ENCODE results near the gene ANKH. TPM values are rescaled to one million over a fixed set of nuclear protein-coding genes. Genes with fewer than 3 reads are reported as not detected.

The ANKH gene
- polyA plus RNA-seq, 2 of the 4 experiments (the other 2 are of a cell fraction) = 11.7 to 17.3 TPM

GRCh38 chr5:14750712-14751111, 120.9 kb downstream of the ANKH start (continued):
- TF ChIP-seq, protein P1, sequence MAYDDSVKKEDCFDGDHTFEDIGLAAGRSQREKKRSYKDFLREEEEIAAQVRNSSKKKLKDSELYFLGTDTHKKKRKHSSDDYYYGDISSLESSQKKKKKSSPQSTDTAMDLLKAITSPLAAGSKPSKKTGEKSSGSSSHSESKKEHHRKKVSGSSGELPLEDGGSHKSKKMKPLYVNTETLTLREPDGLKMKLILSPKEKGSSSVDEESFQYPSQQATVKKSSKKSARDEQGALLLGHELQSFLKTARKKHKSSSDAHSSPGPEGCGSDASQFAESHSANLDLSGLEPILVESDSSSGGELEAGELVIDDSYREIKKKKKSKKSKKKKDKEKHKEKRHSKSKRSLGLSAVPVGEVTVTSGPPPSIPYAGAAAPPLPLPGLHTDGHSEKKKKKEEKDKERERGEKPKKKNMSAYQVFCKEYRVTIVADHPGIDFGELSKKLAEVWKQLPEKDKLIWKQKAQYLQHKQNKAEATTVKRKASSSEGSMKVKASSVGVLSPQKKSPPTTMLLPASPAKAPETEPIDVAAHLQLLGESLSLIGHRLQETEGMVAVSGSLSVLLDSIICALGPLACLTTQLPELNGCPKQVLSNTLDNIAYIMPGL (CRISPR knock-in tag; IDR thresholded peaks at IDR 0.05; ENCODE audit: borderline replicate concordance) = no peak

- TF ChIP-seq GATA3 (IDR thresholded peaks at IDR 0.05; ENCODE audit: borderline replicate concordance) (no peak), RNF2 (IDR thresholded peaks at IDR 0.05; ENCODE audit: borderline replicate concordance, low read depth) (no peak), FOSL2 (IDR thresholded peaks at IDR 0.05) (no peak), FOSL2 (CRISPR knock-in tag; IDR thresholded peaks at IDR 0.05) (no peak), SMC3 (IDR thresholded peaks at IDR 0.05) (no peak), JUN (IDR thresholded peaks at IDR 0.05) (no peak), MYC (IDR thresholded peaks at IDR 0.05; ENCODE audit: borderline replicate concordance, low read length) (no peak), ZNF302 (CRISPR knock-in tag; IDR thresholded peaks at IDR 0.05) (no peak), RARB (CRISPR knock-in tag; IDR thresholded peaks at IDR 0.05) (no peak), ZSCAN20 (CRISPR knock-in tag; IDR thresholded peaks at IDR 0.05) (no peak), PBX3 (IDR thresholded peaks at IDR 0.05) (no peak), NR3C1 (IDR thresholded peaks at IDR 0.05) (no peak)
- DNase-seq (ENCODE audit: low read depth in 1 of 2, low spot score in 1 of 2) = no peak
- no peaks in the 10 kb centered on the region for H3K4me1 ChIP-seq
- H3K4me3 ChIP-seq = no peak overlapping the region
- CTCF ChIA-PET = interaction anchor here (1.6 to 4.3 kb wide), 3 partner anchors 12 to 66 kb away, joined by 3 to 25 read pairs (median 6); no protein-coding TSS in a partner anchor
- H3K27ac ChIP-seq = no peak overlapping the region
- WGBS (ENCODE audit: missing lambda C conversion rate) = 84% methylated on average over 4 of the region's 4 CpGs
- no peaks in the 10 kb centered on the region for H3K9me3 ChIP-seq
- POLR2A ChIA-PET = no interaction called here
- no peak overlapping the region for H3K4me2 ChIP-seq
- no peak for FAIRE-seq
- no peak for ATAC-seq
Observed at GRCh38 chr5:14749579-14750101, 121.9 kb downstream of the ANKH start.

GRCh38 chr5:14748180-14748900, 123.2 kb downstream of the ANKH start:
- no peak for FAIRE-seq
- WGBS (ENCODE audit: missing lambda C conversion rate) = 89% methylated on average over 12 of the region's 12 CpGs
- no peak overlapping the region for H3K4me2 ChIP-seq
- TF ChIP-seq POLR2A (IDR thresholded peaks at IDR 0.05; ENCODE audit: low read length) = no peak
- no peak overlapping the region for H3K27ac ChIP-seq
- H3K4me1 ChIP-seq = no peaks in the 10 kb centered on the region
- CTCF ChIA-PET = interaction anchor here (1.4 to 4.3 kb wide), 4 partner anchors 8 to 254 kb away, joined by 3 to 25 read pairs (median 5); no protein-coding TSS in a partner anchor
- ATAC-seq = no peak
- H3K9me3 ChIP-seq = no peaks in the 10 kb centered on the region
- no peak overlapping the region for H3K4me3 ChIP-seq
- DNase-seq (ENCODE audit: low read depth in 1 of 2, low spot score in 1 of 2) = no peak
- POLR2A ChIA-PET = no interaction called here

DNA sequence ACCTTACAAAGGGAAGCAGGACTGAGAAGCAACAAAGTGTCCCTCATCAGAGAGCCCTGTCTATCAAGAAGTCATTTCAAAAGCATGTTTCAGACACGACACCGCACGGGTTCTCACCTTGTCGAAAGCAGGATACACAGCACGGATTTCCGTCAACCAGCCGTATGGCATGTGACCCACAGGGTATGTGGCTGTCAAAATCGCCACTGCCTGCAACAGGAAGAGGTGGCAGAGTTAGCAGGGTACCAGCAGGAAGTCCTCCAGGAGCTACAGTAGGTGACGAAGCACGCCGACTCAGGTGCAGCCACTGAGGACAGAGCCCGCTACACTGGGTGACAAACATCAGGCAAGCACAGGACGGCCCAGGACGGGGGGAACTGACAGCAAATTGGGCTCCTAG, 125.8 kb downstream of the ANKH start:
- WGBS (ENCODE audit: missing lambda C conversion rate) = 93% methylated on average over 14 of the region's 14 CpGs
- no peaks in the 10 kb centered on the region for H3K4me1 ChIP-seq
- no peak for TF ChIP-seq MAFK (IDR thresholded peaks at IDR 0.05; ENCODE audit: partially characterized antibody)
- TF ChIP-seq POLR2A (IDR thresholded peaks at IDR 0.05; ENCODE audit: low read length) = no peak
- TF ChIP-seq JUN (IDR thresholded peaks at IDR 0.05) = no peak
- TF ChIP-seq, protein P2, sequence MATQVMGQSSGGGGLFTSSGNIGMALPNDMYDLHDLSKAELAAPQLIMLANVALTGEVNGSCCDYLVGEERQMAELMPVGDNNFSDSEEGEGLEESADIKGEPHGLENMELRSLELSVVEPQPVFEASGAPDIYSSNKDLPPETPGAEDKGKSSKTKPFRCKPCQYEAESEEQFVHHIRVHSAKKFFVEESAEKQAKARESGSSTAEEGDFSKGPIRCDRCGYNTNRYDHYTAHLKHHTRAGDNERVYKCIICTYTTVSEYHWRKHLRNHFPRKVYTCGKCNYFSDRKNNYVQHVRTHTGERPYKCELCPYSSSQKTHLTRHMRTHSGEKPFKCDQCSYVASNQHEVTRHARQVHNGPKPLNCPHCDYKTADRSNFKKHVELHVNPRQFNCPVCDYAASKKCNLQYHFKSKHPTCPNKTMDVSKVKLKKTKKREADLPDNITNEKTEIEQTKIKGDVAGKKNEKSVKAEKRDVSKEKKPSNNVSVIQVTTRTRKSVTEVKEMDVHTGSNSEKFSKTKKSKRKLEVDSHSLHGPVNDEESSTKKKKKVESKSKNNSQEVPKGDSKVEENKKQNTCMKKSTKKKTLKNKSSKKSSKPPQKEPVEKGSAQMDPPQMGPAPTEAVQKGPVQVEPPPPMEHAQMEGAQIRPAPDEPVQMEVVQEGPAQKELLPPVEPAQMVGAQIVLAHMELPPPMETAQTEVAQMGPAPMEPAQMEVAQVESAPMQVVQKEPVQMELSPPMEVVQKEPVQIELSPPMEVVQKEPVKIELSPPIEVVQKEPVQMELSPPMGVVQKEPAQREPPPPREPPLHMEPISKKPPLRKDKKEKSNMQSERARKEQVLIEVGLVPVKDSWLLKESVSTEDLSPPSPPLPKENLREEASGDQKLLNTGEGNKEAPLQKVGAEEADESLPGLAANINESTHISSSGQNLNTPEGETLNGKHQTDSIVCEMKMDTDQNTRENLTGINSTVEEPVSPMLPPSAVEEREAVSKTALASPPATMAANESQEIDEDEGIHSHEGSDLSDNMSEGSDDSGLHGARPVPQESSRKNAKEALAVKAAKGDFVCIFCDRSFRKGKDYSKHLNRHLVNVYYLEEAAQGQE (IDR thresholded peaks at IDR 0.05) = no peak
- POLR2A ChIA-PET = no interaction called here
- ATAC-seq (no peak), FAIRE-seq (no peak), DNase-seq (ENCODE audit: low read depth in 1 of 2, low spot score in 1 of 2) (no peak)
- no peak overlapping the region for H3K4me2 ChIP-seq
- CTCF ChIA-PET = interaction anchor here (0.6 to 4.3 kb wide), 3 partner anchors 8 to 329 kb away, joined by 3 to 25 read pairs (median 3); no protein-coding TSS in a partner anchor
- no peaks in the 10 kb centered on the region for H3K9me3 ChIP-seq
- no peak overlapping the region for H3K27ac ChIP-seq
- no peak overlapping the region for H3K4me3 ChIP-seq
